ENCODE measurements around the gene GATAD2A. TPM values are rescaled to one million over a fixed set of nuclear protein-coding genes. Genes with fewer than 3 reads are reported as not detected.

GATAD2A gene
- total RNA-seq, 1 experiment from 2014 or later, result 126 TPM

DNA sequence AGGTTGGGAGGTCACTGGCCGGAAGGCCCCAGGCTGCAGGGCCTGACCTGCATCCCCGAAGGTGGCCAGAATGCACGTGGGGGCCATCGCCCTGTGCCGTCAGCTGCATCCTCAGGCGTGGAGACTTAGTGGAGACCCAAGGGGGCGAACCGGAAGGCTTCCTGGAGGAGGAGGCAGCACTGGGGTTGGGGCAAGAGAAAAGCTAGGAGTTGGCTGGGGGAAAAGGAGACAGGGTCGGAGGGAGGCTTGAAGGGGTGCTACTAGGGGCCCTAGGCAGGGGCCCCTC lies 121.8 kb downstream of the GATAD2A start:
- Histone ChIP-seq H3K4me1 (no peaks in the 10 kb centered on the region), H3K9me3 (no peaks in the 10 kb centered on the region), H3K27me3 (replicated peaks; ENCODE audit: control insufficient read depth, insufficient read depth, low read length) (no peaks in the 10 kb centered on the region), H3K4me3 (ENCODE audit: low read depth, low read length) (no peak overlapping the region), H3K36me3 (ENCODE audit: control insufficient read depth, insufficient read depth, low read length) (no peaks in the 10 kb centered on the region)
- Mint-ChIP-seq H3K9me3 (ENCODE audit: unreplicated experiment) (no peaks in the 10 kb centered on the region), H3K27me3 (ENCODE audit: insufficient read depth, unreplicated experiment) (no peaks in the 10 kb centered on the region), H3K36me3 (ENCODE audit: insufficient read depth, unreplicated experiment) (peaks cover 43% of the 10 kb centered on the region), H3K4me3 (ENCODE audit: unreplicated experiment) (no peak overlapping the region), H3K27ac (ENCODE audit: unreplicated experiment) (no peak overlapping the region), H3K4me1 (ENCODE audit: low read depth, unreplicated experiment) (no peaks in the 10 kb centered on the region)
- no peak for DNase-seq
- intact Hi-C loops (cut with micrococcal nuclease; ENCODE audit: unreplicated experiment), result no loop called here
- ChIA-PET POLR2A (no interaction called here), CTCF (no interaction called here)
- no TSS peak for BruUV-seq (replicated peaks)
- TF ChIP-seq, protein P1, sequence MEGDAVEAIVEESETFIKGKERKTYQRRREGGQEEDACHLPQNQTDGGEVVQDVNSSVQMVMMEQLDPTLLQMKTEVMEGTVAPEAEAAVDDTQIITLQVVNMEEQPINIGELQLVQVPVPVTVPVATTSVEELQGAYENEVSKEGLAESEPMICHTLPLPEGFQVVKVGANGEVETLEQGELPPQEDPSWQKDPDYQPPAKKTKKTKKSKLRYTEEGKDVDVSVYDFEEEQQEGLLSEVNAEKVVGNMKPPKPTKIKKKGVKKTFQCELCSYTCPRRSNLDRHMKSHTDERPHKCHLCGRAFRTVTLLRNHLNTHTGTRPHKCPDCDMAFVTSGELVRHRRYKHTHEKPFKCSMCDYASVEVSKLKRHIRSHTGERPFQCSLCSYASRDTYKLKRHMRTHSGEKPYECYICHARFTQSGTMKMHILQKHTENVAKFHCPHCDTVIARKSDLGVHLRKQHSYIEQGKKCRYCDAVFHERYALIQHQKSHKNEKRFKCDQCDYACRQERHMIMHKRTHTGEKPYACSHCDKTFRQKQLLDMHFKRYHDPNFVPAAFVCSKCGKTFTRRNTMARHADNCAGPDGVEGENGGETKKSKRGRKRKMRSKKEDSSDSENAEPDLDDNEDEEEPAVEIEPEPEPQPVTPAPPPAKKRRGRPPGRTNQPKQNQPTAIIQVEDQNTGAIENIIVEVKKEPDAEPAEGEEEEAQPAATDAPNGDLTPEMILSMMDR (IDR thresholded peaks at IDR 0.05; ENCODE audit: insufficient read depth in 1 of 2, low read depth in 1 of 2, low read length in 1 of 2, severe bottlenecking in 1 of 2, unreplicated experiment in 1 of 2), result no peak

DNA sequence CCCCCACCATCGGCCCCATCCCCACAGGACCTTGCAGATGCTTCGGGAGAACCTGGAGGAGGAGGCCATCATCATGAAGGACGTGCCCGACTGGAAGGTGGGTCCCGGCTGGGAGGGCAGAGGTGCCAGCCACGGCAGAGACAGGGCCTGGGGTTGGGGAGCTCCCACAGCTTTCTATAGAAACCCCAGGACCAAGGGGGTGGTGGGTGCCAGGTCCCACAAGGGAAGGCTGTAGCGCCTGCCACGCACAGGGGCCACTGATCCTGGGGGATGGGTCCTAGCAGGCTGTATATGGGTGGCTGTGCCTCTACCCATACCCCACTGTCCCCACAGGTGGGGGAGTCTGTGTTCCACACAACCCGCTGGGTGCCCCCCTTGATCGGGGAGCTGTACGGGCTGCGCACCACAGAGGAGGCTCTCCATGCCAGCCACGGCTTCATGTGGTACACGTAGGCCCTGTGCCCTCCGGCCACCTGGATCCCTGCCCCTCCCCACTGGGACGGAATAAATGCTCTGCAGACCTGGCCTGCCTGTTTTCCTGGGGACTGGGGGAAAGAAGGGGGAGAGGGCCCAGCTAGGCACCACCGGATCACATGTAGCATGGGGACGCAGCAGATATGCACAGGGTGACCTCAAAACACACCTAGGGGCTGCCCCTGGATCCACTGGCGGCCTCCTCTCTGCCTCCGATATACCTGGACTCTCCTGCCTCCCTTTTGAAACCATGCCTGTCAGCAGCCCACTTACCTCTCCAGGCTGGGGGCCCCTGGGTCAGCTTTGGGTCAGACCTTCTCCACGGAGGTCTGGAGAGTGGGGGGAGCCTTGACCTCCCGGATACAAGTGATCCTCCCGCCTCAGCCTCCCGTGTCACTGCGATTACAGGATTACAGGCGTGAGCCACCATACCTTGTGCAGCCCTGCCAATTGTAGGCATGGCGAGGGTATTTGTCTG lies 122.5 kb downstream of the GATAD2A start:
- no peak overlapping the region for H3K4me3 Mint-ChIP-seq (ENCODE audit: unreplicated experiment)
- intact Hi-C loops (cut with micrococcal nuclease; ENCODE audit: unreplicated experiment), result no loop called here
- H3K36me3 Mint-ChIP-seq (ENCODE audit: insufficient read depth, unreplicated experiment), result peaks cover 39% of the 10 kb centered on the region
- Histone ChIP-seq H3K36me3 (ENCODE audit: control insufficient read depth, insufficient read depth, low read length) (no peaks in the 10 kb centered on the region), H3K4me3 (ENCODE audit: low read depth, low read length) (no peak overlapping the region), H3K9me3 (no peaks in the 10 kb centered on the region), H3K27me3 (replicated peaks; ENCODE audit: control insufficient read depth, insufficient read depth, low read length) (no peaks in the 10 kb centered on the region), H3K4me1 (no peaks in the 10 kb centered on the region)
- TF ChIP-seq, protein P1 (IDR thresholded peaks at IDR 0.05; ENCODE audit: insufficient read depth in 1 of 2, low read depth in 1 of 2, low read length in 1 of 2, severe bottlenecking in 1 of 2, unreplicated experiment in 1 of 2), result no peak
- H3K9me3 Mint-ChIP-seq (ENCODE audit: unreplicated experiment), result no peaks in the 10 kb centered on the region
- ChIA-PET POLR2A (no interaction called here), CTCF (interaction anchor here (2.2 kb wide), 1 partner anchor 116 kb away, joined by 5 read pairs; the partner anchor contains the start of gene GMIP)
- H3K4me1 Mint-ChIP-seq (ENCODE audit: low read depth, unreplicated experiment), result no peaks in the 10 kb centered on the region
- H3K27ac Mint-ChIP-seq (ENCODE audit: unreplicated experiment), result no peak overlapping the region
- no TSS peak for BruUV-seq (replicated peaks)
- DNase-seq, result no peak
- no peaks in the 10 kb centered on the region for H3K27me3 Mint-ChIP-seq (ENCODE audit: insufficient read depth, unreplicated experiment)

DNA sequence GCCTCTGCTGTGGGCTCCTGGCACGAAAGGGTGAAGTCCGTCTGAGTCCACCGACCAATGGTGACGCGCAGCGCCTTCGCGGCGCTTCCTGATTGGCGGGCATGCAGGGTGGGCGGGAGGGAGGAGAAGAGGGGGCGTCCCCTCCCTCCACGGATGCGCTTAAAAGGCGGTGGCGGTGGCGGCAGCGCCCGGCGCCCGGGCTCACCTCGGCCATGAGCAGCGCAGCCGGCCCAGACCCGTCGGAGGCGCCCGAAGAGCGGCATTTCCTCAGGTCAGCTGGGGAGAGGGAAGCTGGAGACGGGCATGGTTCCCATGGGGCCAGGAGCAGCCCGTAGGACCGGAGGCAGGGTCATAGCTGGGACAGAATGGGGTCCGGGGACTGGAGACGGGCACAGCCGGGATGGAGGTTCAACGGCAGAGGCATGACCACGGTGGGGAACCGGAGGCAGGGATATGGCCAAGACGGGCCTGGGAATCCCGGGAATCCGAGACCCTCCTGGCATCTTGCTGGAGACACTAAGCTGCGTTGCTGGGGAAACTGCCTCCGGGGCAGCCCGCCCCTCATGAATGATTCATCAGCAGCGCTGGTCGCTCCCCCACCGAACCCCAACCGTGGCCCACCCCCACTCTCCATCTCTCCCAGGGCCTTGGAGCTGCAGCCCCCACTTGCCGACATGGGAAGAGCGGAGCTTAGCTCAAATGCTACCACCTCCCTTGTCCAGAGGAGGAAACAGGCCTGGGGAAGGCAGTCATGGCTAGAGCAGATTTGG lies 123.4 kb downstream of the GATAD2A start, which contains the start of gene YJEFN3:
TSS of gene YJEFN3 (plus strand) at position 191 of the 770 bp plus-strand sequence. CDS start at position 213, 22 bp downstream.
- peak within 1 kb of the TSS; percentile 58 for H3K27ac Mint-ChIP-seq (ENCODE audit: unreplicated experiment)
- intact Hi-C loops (cut with micrococcal nuclease; ENCODE audit: unreplicated experiment), result no loop called here
- TF ChIP-seq, protein P1 (IDR thresholded peaks at IDR 0.05; ENCODE audit: insufficient read depth in 1 of 2, low read depth in 1 of 2, low read length in 1 of 2, severe bottlenecking in 1 of 2, unreplicated experiment in 1 of 2), result no peak

More for the DNA sequence above, 123.4 kb downstream of the GATAD2A start, which contains the start of gene YJEFN3:
- DNase-seq, result no peak
- Histone ChIP-seq H3K9me3 (no peaks in the 10 kb centered on the region), H3K4me3 (ENCODE audit: low read depth, low read length) (no peak within 1 kb of the TSS), H3K4me1 (no peaks in the 10 kb centered on the region), H3K36me3 (ENCODE audit: control insufficient read depth, insufficient read depth, low read length) (no peaks in the 10 kb centered on the region), H3K27me3 (replicated peaks; ENCODE audit: control insufficient read depth, insufficient read depth, low read length) (no peaks in the 10 kb centered on the region)
- ChIA-PET POLR2A (no interaction called here), CTCF (interaction anchor here (0.6 to 2.2 kb wide), 4 partner anchors 13 to 115 kb away, joined by 3 to 6 read pairs (median 4); partner anchors contain the start of genes GMIP and NDUFA13)
- Mint-ChIP-seq H3K27me3 (ENCODE audit: insufficient read depth, unreplicated experiment) (no peaks in the 10 kb centered on the region), H3K4me1 (ENCODE audit: low read depth, unreplicated experiment) (peaks cover 2% of the 10 kb centered on the region), H3K36me3 (ENCODE audit: insufficient read depth, unreplicated experiment) (peaks cover 39% of the 10 kb centered on the region), H3K9me3 (ENCODE audit: unreplicated experiment) (no peaks in the 10 kb centered on the region), H3K4me3 (ENCODE audit: unreplicated experiment) (no peak within 1 kb of the TSS)
- no TSS peak for BruUV-seq (replicated peaks)
